ENCODE data around the gene ADAM33.

GRCh38 chr20:3711484-3711941 lies 29.7 kb upstream of the ADAM33 start:
- TF ChIP-seq CTCF (IDR thresholded peaks at IDR 0.05) (no peak), POLR2A (IDR thresholded peaks at IDR 0.05) (no peak)

All from Peyer's patch (tissue), 4 donors.